OCI-LY3 (cell line): ENCODE results near the gene STARD13.

Experiments
- H2AFZ ChIP-seq: fragments of 200-600, 300-600 bp; shearing (Covaris generic); 2 replicates; pipeline ENCODE4 v1.6.0; 2014; ENCODE audit warnings: antibody characterized with exemption, low read depth, low read length
- H3K27ac ChIP-seq: fragments of 200-600, 300-600 bp; sonication (generic); 2 replicates; pipeline ENCODE4 v1.5.1; 2014; ENCODE audit warnings: mild to moderate bottlenecking, low read length, moderate library complexity, mixed read lengths
- H3K27me3 ChIP-seq: fragments of 200-600, 300-600 bp; sonication (generic); 2 replicates; pipeline ENCODE4 v1.6.1; 2014; ENCODE audit warnings: low read depth, low read length, mixed read lengths
- H3K36me3 ChIP-seq: fragments of 200-600, 300-600 bp; sonication (generic); replicated peaks from 2 replicates; pipeline ENCODE3; 2014; ENCODE audit warnings: low read depth, low read length, mixed read lengths
- H3K4me1 ChIP-seq: fragments of 300-600, 200-600 bp; sonication (generic); 2 replicates; pipeline ENCODE4 v1.6.1; 2014; ENCODE audit warnings: low read length, mixed read lengths
- H3K4me2 ChIP-seq: fragments of 200-600, 300-600 bp; sonication (generic); 2 replicates; pipeline ENCODE4 v1.6.1; 2014; ENCODE audit warnings: low read length, mixed read lengths
- H3K4me3 ChIP-seq: fragments of 300-600, 200-600 bp; sonication (generic); 2 replicates; pipeline ENCODE4 v1.5.1; 2014; ENCODE audit warnings: antibody characterized with exemption, mild to moderate bottlenecking, low read length, moderate library complexity
- H3K79me2 ChIP-seq: fragments of 300-600, 200-600 bp; shearing (Covaris generic); 2 replicates; pipeline ENCODE4 v1.6.1; 2014; ENCODE audit warnings: mild to moderate bottlenecking, low read length, mixed read lengths
- H3K9ac ChIP-seq: fragments of 300-600, 200-600 bp; shearing (Covaris generic); 2 replicates; pipeline ENCODE4 v1.6.0; 2014; ENCODE audit warnings: mild to moderate bottlenecking, low read length, moderate library complexity
- H3K9me3 ChIP-seq: fragments of 200-600, 300-600 bp; shearing (Covaris generic); 2 replicates; pipeline ENCODE4 v1.6.1; 2014; ENCODE audit warnings: low read length, mixed read lengths; ENCODE audit not compliant: insufficient read depth
- H4K20me1 ChIP-seq: fragments of 200-600, 300-600 bp; sonication (generic); 2 replicates; pipeline ENCODE4 v1.6.1; 2016; ENCODE audit warnings: low read length, mixed read lengths; ENCODE audit not compliant: insufficient read depth
- CTCF ChIP-seq: fragments of 200-600, 300-600 bp; sonication (generic); IDR thresholded peaks from 2 replicates; pipeline ENCODE4 v1.5.1; 2014; ENCODE audit warnings: antibody characterized with exemption, low read length, low read depth
- EZH2phosphoT487 ChIP-seq: fragments of 200-600 bp; shearing (Covaris generic); IDR thresholded peaks from 2 replicates; pipeline ENCODE4 v1.6.1; 2018; ENCODE audit warnings: antibody characterized with exemption, mixed run types, low read depth

Gene STARD13

DNA sequence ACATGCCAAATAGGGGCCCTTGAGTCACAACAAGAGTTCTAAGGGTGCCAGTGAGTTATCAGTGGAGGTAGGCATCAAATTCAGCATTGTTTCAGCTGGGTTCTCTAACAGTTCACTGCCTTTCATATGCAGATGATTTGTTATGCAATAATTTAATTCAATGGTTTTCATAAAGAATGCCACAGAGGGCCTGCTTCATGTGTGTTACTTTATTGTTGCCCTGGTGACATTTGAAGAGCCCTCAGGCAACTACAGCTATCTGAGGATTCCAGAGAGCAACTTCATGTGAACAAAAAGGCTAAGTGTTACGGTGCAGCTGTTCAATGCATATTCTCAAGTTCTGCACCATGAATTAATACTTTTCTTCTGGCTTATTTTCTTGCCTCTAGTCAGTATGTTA, 43.1 kb upstream of the STARD13 start:
- Histone ChIP-seq H3K9me3 (no peaks in the 10 kb centered on the region), H3K36me3 (no peaks in the 10 kb centered on the region), H2AFZ (no peak overlapping the region), H4K20me1 (no peaks in the 10 kb centered on the region), H3K4me1 (no peaks in the 10 kb centered on the region), H3K79me2 (no peaks in the 10 kb centered on the region), H3K4me2 (no peak overlapping the region), H3K27ac (no peak overlapping the region), H3K27me3 (no peaks in the 10 kb centered on the region), H3K4me3 (no peak overlapping the region), H3K9ac (no peak overlapping the region)
- TF ChIP-seq EZH2phosphoT487 = no peak
- no peak for TF ChIP-seq CTCF

DNA sequence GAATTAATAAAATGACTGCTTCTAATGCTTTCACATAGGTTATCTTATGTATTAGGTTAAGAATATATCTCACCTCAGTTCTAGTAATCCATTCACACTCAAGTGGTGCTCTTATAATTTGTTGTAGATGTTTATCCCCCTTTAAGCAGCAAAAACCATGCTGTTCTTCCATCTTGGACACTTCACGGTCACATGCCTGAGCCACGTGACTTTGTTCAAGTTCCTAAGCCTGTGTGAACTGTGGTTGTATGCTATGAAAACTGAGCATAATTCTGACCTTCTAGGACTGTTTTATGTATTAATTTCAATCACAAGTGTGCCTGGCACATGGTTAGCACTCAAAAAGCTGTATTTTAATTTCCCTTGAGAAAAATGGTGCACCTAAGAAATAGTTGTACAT, 41.2 kb upstream of the STARD13 start:
- Histone ChIP-seq H3K4me1 (no peaks in the 10 kb centered on the region), H2AFZ (0 out of 2 replicates have a peak overlapping the region, but pooled peaks have one; percentile 10), H3K79me2 (no peaks in the 10 kb centered on the region), H4K20me1 (no peaks in the 10 kb centered on the region), H3K4me3 (no peak overlapping the region), H3K27ac (no peak overlapping the region), H3K4me2 (no peak overlapping the region), H3K9ac (no peak overlapping the region), H3K9me3 (no peaks in the 10 kb centered on the region), H3K36me3 (no peaks in the 10 kb centered on the region), H3K27me3 (no peaks in the 10 kb centered on the region)
- TF ChIP-seq EZH2phosphoT487 = no peak
- no peak for TF ChIP-seq CTCF

DNA sequence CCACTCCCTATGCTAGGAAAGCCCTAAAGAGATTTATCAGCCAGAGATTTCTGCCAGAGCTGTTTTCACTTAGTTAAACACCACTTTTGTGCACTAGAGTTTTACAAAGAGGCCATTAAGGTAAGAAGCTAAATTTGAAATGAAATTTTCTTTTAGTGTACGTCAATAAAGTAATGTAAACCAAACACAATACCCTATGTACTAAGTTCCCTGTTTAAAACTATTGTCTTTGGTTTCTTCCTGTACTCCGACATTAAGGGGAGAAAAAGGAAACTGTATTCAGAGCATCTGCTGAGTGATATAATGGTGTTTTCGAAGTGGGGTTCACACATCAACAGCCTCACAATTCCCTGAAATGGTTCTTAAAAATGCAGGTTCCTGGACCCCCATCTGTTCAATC, 40.7 kb upstream of the STARD13 start:
- Histone ChIP-seq H3K27ac (no peak overlapping the region), H3K9me3 (no peaks in the 10 kb centered on the region), H3K9ac (no peak overlapping the region), H3K4me1 (no peaks in the 10 kb centered on the region), H3K36me3 (no peaks in the 10 kb centered on the region), H4K20me1 (no peaks in the 10 kb centered on the region), H3K4me3 (no peak overlapping the region), H2AFZ (no peak overlapping the region), H3K27me3 (no peaks in the 10 kb centered on the region), H3K4me2 (no peak overlapping the region), H3K79me2 (no peaks in the 10 kb centered on the region)
- TF ChIP-seq CTCF (no peak), EZH2phosphoT487 (no peak)

DNA sequence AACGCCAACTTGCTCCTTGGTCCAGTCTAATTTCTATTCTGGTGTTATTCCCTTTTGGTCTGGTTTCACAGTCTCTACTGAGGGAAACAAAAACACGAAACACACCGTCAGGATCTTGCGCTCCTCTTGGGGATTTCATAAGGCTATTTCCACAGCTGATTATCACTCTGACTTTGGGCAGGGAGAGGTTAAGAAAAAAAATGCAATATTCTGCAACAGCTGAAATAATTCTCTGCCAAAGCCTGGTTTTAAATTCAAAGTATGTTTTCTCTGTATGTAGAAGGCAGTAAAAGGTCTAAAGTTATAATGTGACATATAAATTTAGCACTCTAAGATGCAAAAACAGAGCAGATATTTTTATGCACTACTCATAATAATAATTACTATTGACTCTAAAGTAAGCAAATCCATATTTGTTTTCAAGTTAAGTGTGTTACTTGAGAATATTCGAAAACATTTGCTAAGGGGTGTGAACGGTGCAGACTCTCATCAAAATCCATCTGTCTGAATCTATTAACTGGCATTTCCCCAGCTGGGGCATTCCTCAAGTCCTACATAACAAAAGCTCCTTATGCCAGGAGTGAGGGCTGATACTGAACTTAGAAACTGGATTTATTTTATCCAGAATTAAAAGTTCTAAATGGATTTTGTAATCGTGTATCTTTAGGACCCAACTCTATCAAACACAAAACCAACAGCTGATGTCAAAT, 38.4 kb upstream of the STARD13 start:
- Histone ChIP-seq H3K27me3 (no peaks in the 10 kb centered on the region), H3K4me2 (no peak overlapping the region), H3K4me1 (no peaks in the 10 kb centered on the region), H3K4me3 (no peak overlapping the region), H3K9me3 (no peaks in the 10 kb centered on the region), H3K36me3 (no peaks in the 10 kb centered on the region), H3K9ac (no peak overlapping the region), H4K20me1 (no peaks in the 10 kb centered on the region), H3K27ac (no peak overlapping the region), H2AFZ (no peak overlapping the region), H3K79me2 (no peaks in the 10 kb centered on the region)
- TF ChIP-seq CTCF (no peak), EZH2phosphoT487 (no peak)
